NCI-H510A treated with DMSO at 0.1 percent for 48 hours (cell line): Measurements from ENCODE around the gene EPHA6.
A peak's percentile ranks its signal among the peaks of the same experiment; 100 is the strongest.

Experiments used
- DNase-seq: peaks from one replicate; lab custom pipeline; 2025; lab: John Stamatoyannopoulos, UW

The EPHA6 gene

GRCh38 chr3:97278506-97278905 is 464.1 kb downstream of the EPHA6 start:
- DNase-seq = no peak

- peak; percentile 68 for DNase-seq
Observed at GRCh38 chr3:97291901-97292300, 477.5 kb downstream of the EPHA6 start.

- no peak for DNase-seq
Observed at GRCh38 chr3:97293596-97294131, 479.3 kb downstream of the EPHA6 start.

GRCh38 chr3:97297032-97297431 is 482.6 kb downstream of the EPHA6 start:
- no peak for DNase-seq

GRCh38 chr3:97301114-97301513 is 486.7 kb downstream of the EPHA6 start:
- DNase-seq = no peak

GRCh38 chr3:97306226-97306625 is 491.8 kb downstream of the EPHA6 start:
- no peak for DNase-seq

GRCh38 chr3:97338375-97338774 is 524.0 kb downstream of the EPHA6 start:
- no peak for DNase-seq

- DNase-seq = no peak
Observed at GRCh38 chr3:97340940-97341339, 526.5 kb downstream of the EPHA6 start.

GRCh38 chr3:97347780-97348179 is 533.4 kb downstream of the EPHA6 start:
- DNase-seq = no peak

- no peak for DNase-seq
Observed at GRCh38 chr3:97350971-97351370, 536.6 kb downstream of the EPHA6 start.

- no peak for DNase-seq
Observed at GRCh38 chr3:97353176-97353575, 538.8 kb downstream of the EPHA6 start.

GRCh38 chr3:97359977-97360376 is 545.6 kb downstream of the EPHA6 start:
- DNase-seq = no peak

GRCh38 chr3:97360804-97361203 is 546.4 kb downstream of the EPHA6 start:
- DNase-seq = no peak

- DNase-seq = no peak
Observed at GRCh38 chr3:97384583-97384982, 570.2 kb downstream of the EPHA6 start.

- DNase-seq = no peak
Observed at GRCh38 chr3:97388774-97389173, 574.4 kb downstream of the EPHA6 start.

GRCh38 chr3:97389936-97390335 is 575.5 kb downstream of the EPHA6 start:
- DNase-seq = peak; percentile 7

GRCh38 chr3:97391167-97391566 is 576.8 kb downstream of the EPHA6 start:
- DNase-seq = no peak

GRCh38 chr3:97409612-97410011 is 595.2 kb downstream of the EPHA6 start:
- no peak for DNase-seq

GRCh38 chr3:97421565-97421964 is 607.2 kb downstream of the EPHA6 start:
- no peak for DNase-seq

- DNase-seq = no peak
Observed at GRCh38 chr3:97425002-97425401, 610.6 kb downstream of the EPHA6 start.

GRCh38 chr3:97430601-97431000 is 616.2 kb downstream of the EPHA6 start:
- peak; percentile 34 for DNase-seq

- DNase-seq = peak; percentile 55
Observed at GRCh38 chr3:97432914-97433313, 618.5 kb downstream of the EPHA6 start.

- no peak for DNase-seq
Observed at GRCh38 chr3:97438131-97438530, 623.7 kb downstream of the EPHA6 start.

GRCh38 chr3:97439373-97439772 is 625.0 kb downstream of the EPHA6 start:
- no peak for DNase-seq

GRCh38 chr3:97464035-97464434 is 649.6 kb downstream of the EPHA6 start:
- no peak for DNase-seq
